GM19438 (cell line): Measurements from ENCODE around the gene PDE6D.
"Not testable (repeated sequence)": the region's sequence is repeated elsewhere in the genome, so short reads cannot be mapped to it uniquely, and the experiment has no call there.

Experiments
- ATAC-seq: cut with Tn5 transposase; IDR thresholded peaks from one replicate; pipeline ENCODE4 v1.9.1; 2021; ENCODE audit warnings: low read depth; ENCODE audit not compliant: unreplicated experiment

PDE6D gene

DNA sequence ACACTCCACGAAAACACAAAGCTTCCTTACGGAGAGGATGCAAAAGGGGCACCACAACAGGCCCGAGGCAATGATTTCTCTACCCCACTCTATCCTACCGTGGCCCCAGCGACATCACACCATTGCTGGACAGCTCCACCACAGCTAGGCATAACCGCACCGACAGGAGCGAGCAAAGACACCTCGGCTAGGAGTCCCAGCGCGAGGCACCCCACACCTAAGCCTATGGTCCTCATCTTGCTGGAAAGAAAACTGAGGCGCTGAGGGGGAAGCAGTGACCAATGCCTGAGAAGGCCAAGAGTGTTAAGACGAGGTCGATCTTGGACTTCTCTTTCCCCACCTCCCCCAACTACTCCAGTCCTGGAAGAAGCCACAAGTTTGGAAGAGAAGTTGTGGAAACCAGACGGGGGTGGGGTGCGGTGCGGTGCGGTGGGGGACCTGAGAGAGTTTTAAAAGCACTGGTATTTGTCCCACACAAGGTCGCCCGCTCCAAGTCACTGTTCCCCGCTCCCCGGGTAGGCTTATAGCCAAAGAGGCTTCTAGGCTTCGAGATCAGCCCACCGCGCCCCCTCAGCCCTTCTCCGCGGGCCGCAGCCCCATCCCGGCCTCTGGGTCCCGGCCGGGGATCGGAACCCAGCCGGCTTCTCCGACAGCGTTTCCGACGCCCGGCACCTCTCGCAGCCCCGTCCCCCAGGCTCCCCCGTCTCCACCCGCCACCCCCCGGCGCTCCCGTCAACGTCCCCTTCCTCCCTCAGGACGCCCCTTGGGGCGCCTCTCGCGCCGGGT, 766 bp downstream of the PDE6D start:
- ATAC-seq = peak; percentile 3

GRCh38 chr2:231769170-231770136, 11.6 kb downstream of the PDE6D start:
- ATAC-seq = no peak

DNA sequence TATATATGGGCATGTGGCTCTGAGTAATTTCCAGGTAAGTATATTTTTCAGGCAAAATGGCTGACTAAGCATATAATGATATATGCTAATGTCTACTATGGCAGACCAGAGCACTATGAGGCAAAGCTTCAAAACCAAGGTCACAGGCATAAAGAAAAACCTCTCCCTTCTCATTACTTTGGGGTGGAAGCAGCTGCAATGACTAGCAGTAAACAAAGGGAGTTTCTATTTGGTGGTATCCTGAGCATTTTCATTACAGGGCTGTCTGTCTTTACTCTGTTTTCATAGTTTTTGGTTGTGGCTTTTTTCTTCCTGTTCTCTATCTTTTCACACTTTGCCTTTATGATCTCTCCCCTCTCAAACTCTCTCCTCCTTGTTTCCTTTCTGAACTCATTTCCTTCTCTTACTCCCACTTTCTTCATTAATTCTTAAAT, 15.6 kb downstream of the PDE6D start:
- no peak for ATAC-seq

DNA sequence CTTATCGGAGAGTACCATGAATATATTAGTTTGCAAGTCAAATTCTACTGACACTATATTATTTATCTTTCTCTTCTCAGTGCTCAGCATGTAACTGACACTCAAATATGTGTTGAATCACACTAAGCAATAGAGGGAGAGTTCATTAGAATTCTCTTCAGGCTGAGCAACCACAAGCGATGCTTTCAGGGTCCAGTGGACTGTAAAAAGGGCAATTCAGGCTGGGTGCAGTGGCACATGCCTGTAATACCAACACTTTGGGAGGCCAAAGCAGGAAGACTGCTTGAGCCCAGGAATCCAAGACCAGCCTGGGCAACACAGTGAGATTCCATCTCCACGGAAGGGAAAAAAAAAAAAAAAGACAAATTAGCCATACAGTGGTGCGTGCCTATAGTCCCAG, 16.3 kb downstream of the PDE6D start:
- ATAC-seq = no peak

DNA sequence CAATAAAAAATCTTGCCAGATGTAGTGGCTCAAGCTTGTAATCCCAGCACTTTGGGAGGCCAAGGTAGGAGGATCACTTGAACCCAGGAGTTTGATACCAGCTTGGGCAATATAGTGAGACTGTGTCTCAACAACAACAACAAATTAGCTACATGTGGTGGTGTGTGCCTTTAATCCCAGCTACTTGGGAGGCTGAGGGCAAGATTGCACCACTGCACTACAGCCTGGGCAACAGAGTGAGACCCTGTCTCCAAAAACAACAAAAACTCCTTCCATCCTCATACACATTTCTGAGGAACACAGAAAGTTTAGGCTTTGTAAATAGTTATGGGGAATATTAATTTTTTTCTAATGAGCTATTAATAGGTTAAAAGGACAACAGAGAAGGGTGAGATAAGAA, 17.0 kb downstream of the PDE6D start:
- ATAC-seq = no peak

DNA sequence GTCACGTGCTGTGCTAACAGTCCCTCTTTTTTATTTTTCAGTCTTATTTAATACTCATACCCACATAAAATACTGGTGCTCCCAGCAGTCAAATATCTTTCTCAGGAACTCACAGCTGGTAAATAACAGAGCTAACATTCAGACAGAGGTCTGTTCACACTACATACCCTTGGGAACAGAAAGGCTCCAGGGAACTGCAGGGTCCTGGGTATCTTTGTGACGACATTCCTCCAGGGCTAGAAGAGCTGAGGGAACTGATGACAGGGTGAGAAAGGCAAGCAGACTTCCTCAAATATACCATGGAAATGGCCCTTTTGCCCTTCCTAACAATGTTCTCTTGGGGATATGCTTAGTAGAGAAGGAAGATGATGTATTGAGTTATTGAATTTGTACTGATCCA, 19.3 kb downstream of the PDE6D start:
- ATAC-seq = no peak

- no peak for ATAC-seq
These were observed 29.0 kb downstream of the PDE6D start for GRCh38 chr2:231752061-231752460.

GRCh38 chr2:231751042-231751815, 29.9 kb downstream of the PDE6D start:
- ATAC-seq = no peak

- not testable (repeated sequence) for ATAC-seq
These were observed 32.1 kb downstream of the PDE6D start for GRCh38 chr2:231749016-231749415.

DNA sequence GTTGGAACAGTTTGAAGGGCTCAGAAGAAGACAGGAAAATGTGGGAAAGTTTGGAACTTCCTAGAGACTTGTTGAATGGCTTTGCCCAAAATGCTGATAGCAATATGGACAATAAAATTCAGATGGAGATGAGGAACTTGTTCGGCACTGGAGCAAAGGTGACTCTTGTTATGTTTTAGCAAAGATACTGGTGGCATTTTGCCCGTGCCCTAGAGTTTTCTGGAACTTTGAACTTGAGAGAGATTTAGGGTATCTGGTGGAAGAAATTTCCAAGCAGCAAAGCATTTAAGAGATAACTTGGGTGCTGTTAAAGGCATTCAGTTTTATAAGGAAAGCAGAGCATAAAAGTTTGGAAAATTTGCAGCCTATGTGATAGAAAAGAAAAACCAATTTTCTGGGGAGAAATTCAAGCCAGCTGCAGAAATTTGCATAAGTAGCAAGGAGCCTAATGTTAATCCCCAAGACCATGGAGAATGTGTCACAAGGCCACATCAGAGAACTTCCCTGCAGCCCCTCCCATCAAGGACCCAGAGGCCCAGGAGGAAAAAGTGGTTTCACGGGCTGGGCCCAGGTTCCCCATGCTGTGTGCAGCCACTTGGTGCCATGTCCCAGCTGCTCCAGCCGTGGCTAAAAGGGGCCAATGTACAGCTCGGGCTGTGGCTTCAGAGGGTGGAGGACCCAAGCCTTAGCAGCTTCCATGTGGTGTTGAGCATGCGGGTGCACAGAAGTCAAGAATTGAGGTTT, 32.8 kb downstream of the PDE6D start:
- not testable (repeated sequence) for ATAC-seq

- ATAC-seq = no peak
These were observed 35.6 kb downstream of the PDE6D start for GRCh38 chr2:231745303-231746038.

- no peak for ATAC-seq
These were observed 37.5 kb downstream of the PDE6D start for GRCh38 chr2:231743376-231744116.

- no peak for ATAC-seq
These were observed 43.3 kb downstream of the PDE6D start for GRCh38 chr2:231737761-231738160.

DNA sequence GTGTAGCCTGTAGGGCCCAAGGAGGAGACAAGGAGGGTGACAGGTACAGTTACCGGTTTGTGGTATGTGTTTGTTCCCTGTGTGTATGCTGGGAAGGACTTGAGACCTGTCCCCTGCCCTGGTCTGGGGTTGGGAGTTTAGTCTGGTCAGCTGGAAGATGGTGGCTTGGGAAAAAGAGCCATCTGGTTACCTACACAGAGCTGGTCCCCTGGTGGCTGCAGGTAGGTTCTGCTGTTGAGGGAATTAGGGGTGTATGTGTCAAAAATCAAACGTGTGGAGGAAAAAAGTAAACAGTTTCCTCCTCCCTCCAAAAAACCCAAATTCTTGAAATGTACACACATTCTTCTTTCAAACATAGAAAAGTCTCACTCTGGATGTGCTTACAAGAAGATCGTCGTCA, 48.5 kb downstream of the PDE6D start:
- no peak for ATAC-seq

DNA sequence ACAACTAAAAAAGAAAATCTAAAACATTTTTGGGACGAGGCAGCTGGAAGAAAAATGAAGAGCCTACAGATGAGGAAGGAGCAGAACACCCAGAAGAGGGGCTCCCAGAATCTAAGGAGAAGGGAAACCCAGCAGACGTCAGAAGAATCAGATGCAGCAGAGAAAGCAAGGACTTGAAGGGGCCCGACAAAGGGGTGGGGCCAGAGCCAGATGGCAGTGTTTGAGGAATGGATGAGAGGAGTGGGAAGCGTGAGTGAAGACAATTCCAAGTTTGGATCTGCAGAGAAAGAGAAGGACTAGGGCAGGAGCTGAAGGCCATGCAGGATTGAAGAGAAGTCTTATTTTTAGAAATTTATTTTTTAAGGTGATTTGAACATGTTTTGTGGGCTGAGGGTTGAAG, 53.5 kb downstream of the PDE6D start:
- no peak for ATAC-seq

DNA sequence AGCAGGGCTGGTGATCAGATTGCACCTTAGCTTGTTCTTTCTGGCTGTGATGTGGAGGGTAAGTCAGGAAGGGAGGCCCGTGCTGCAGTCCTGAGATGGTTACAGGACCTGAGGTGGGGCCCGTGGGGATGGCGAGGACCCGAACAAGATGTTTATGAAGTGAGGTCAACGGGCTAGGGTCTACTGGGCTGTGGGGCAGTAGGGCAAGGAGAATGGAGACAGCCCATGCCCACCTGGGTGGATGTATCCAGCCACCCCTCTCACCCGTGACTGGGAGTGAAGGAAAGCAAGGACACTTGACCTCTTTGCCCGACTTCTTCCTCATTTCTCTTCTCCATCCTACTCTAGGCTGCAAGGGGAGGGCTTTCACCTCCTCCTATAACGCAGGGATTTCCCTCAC, 54.8 kb downstream of the PDE6D start:
- ATAC-seq = no peak

- ATAC-seq = no peak
These were observed 55.6 kb downstream of the PDE6D start for GRCh38 chr2:231725476-231725875.

GRCh38 chr2:231722721-231723307, 58.3 kb downstream of the PDE6D start:
- no peak for ATAC-seq
